B cell (primary cell): ENCODE measurements around the gene KIF13A.

Experiments
- CTCF ChIP-seq: fragments of 200-600 bp; IDR thresholded peaks from one replicate; pipeline ENCODE4 v1.8.0; 2022; ENCODE audit warnings: antibody characterized with exemption, mild to moderate bottlenecking
- EZH2 ChIP-seq: IDR thresholded peaks from 2 replicates; pipeline ENCODE4 v1.6.1; 2012; ENCODE audit warnings: borderline replicate concordance, low read depth, mild to moderate bottlenecking, moderate library complexity, low read length; ENCODE audit not compliant: insufficient read depth, poor library complexity, severe bottlenecking

- TF ChIP-seq CTCF (no peak), EZH2 (no peak)
Measured at GRCh38 chr6:17999425-17999824, 12.0 kb upstream of the KIF13A start.
